HEK293T (cell line): Measurements from ENCODE around the gene BNIP5.

ENCODE experiments used
- BHLHE40 ChIP-seq: fragments of 450-650 bp; IDR thresholded peaks from 2 replicates; pipeline ENCODE4 v1.6.1; 2016; ENCODE audit warnings: mild to moderate bottlenecking, moderate library complexity, borderline replicate concordance
- CTBP1 ChIP-seq: fragments of 450-650 bp; IDR thresholded peaks from 2 replicates; pipeline ENCODE4 v1.6.1; 2016; ENCODE audit warnings: borderline replicate concordance
- L3MBTL2 ChIP-seq: fragments of 450-650 bp; conservative IDR thresholded peaks from 2 replicates; pipeline ENCODE4 v1.6.1; 2016; ENCODE audit warnings: mild to moderate bottlenecking
- SP1 ChIP-seq: fragments of 450-650 bp; IDR thresholded peaks from 2 replicates; pipeline ENCODE4 v1.6.1; 2017
- SUZ12 ChIP-seq: fragments of 450-650 bp; IDR thresholded peaks from 2 replicates; pipeline ENCODE4 v1.6.1; 2016; ENCODE audit warnings: mild to moderate bottlenecking

DNA sequence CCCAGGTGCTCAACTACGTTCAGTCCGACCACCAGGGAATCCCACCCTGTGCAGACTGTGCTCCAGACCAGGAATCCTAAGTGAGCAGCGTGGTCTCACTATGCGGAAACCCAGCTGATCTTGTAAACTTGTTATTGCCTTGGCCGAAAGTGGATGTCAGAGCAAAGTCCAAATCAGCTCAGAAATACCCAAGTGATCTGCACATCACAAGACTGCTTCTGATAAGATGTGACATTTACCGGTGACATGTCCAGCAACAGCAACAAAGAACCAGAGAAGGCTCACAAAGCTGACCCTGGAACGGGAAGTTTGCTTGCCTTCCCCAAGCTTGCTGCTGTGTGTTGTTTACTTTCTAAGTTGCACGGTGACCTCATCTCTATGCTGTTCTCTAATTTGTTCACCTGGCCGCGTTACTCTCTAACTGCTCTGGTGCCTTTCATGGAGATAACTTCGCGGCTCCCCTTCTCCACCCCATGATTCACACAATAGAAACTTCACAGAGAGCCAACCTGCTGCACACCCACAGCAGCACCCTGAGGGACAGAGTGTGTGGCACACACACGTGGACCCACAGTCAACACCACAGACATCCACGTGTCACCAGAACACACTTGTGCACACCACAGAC is 1.7 kb downstream of the BNIP5 start:
- no peak for TF ChIP-seq BHLHE40
- TF ChIP-seq L3MBTL2: no peak
- no peak for TF ChIP-seq SP1
- TF ChIP-seq CTBP1: no peak
- no peak for TF ChIP-seq SUZ12
